ENCODE results near the gene UHRF2.
A peak's percentile ranks its signal among the peaks of the same experiment; 100 is the strongest.
"Not testable (repeated sequence)": the region's sequence is repeated elsewhere in the genome, so short reads cannot be mapped to it uniquely, and the experiment has no call there.

Gene UHRF2, protein sequence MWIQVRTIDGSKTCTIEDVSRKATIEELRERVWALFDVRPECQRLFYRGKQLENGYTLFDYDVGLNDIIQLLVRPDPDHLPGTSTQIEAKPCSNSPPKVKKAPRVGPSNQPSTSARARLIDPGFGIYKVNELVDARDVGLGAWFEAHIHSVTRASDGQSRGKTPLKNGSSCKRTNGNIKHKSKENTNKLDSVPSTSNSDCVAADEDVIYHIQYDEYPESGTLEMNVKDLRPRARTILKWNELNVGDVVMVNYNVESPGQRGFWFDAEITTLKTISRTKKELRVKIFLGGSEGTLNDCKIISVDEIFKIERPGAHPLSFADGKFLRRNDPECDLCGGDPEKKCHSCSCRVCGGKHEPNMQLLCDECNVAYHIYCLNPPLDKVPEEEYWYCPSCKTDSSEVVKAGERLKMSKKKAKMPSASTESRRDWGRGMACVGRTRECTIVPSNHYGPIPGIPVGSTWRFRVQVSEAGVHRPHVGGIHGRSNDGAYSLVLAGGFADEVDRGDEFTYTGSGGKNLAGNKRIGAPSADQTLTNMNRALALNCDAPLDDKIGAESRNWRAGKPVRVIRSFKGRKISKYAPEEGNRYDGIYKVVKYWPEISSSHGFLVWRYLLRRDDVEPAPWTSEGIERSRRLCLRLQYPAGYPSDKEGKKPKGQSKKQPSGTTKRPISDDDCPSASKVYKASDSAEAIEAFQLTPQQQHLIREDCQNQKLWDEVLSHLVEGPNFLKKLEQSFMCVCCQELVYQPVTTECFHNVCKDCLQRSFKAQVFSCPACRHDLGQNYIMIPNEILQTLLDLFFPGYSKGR

DNA sequence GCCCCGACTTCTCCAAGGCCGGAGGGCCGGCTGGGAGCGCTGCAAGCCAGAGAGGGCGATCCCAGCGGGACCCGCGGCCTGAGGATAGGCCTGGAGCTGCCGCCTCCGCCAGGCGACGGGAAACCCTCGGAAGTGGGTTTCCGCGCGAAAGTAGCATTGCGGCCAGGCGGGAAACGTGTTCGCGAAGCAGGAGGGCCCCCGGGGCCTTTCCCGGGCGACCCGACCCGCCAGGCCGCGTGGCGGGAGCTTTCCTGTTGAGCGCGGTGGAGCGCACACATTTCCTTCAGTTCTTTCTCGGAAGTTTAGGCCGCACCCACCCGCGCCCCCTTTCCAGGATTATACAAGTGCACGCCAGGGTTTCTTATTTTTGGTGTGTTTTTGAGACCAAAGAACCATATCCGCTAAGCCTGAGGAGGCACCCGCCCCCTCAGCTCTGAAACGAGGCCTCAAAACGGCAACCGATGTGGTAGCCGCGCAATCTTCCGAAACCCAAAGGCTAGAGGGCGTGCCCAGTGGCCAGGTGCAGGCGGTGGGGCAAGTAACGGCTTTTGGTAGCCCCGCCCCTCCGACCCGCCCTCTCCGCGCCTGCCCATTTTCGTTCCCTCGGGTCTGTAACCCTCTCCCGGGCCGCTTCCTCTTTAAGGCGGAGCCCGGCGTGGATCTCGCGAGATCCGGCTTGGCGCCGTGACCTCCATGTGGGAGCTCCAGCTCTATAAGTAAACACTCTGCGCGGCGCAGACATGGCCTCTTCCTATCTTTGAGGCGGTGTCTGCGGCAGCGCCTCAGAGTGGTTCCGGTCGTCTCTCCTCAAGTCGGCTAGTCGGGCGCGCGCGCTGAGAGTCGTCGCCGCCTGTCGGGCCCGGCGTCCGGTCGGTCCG, at the start of gene UHRF2:
Gene UHRF2 (plus strand): TSS at position 713 of the 878 bp plus-strand sequence. CDS start 292 bp downstream, outside the sequence.
- peak; percentile 99 to 100 (median 99) for DNase-seq (ENCODE audit: low read depth in 3 of 3)

DNA sequence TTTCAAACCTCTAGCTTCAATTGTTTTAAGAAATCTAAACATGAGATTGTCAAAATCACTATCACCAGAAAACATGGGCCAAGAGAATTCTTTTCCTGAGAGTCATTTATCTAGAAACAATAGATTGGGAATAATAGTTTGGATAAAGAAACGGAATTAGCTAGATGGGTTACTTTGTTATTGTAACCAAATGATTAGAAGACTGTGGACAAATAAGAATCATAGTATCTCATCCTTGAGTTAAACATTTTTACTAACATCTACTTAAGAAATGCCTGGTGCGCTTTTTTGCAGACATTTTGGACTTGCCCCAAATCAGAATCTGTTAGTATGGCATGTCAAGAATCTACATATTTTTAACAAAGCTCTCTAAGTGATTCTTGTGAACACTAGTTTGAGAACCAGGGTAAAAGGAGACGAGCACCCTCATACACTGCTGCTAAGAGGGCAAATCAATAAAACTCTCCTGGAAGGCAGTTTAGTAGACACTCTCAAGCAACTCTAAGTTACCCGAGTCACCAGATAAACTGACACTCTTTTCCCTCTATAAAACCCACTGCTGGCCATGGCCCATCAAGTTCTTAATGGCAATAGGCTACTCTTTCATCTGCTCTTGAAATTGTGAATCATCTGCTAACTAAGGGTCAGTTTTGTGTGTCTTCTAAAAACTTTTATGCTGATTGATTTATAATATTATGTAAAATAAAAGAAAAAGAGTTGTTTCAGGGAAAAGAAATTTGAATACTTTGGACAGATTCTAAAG, 45.7 kb upstream of the UHRF2 start:
- no peak for DNase-seq (ENCODE audit: low read depth in 3 of 3)

DNA sequence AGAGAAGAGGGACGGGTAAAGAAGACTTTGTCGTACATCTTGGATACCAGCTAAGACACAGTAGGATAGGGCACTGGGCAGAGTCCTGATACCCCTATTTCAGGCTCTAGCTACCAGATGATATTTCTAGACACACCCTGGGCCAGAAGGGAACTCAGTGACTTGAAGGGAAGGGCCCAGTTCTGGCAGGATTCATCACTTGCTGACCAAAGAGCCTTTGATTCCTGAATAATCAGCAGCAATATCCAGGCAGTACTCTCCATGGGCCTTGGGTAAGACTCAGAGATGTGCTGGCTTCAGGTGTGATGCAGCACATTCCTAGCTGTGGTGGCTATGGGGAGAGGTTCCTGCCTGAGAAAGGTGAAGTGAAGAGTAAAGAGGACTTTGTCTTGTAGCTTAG, 44.2 kb upstream of the UHRF2 start:
- no peak for DNase-seq (ENCODE audit: low read depth in 3 of 3)

DNA sequence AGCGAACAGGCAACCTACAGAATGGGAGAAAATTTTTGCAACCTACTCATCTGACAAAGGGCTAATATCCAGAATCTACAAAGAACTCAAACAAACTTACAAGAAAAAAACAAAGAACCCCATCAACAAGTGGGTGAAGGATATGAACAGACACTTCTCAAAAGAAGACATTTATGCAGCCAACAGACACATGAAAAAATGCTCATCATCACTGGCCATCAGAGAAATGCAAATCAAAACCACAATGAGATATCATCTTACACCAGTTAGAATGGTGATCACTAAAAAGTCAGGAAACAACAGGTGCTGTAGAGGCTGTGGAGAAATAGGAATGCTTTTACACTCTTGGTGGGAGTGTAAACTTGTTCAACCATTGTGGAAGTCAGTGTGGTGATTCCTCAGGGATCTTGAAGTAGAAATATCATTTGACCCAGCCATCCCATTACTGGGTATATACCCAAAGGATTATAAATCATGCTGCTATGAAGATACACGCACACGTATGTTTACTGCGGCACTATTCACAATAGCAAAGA, 31.5 kb upstream of the UHRF2 start:
- DNase-seq (ENCODE audit: low read depth in 3 of 3), result not testable (repeated sequence)

DNA sequence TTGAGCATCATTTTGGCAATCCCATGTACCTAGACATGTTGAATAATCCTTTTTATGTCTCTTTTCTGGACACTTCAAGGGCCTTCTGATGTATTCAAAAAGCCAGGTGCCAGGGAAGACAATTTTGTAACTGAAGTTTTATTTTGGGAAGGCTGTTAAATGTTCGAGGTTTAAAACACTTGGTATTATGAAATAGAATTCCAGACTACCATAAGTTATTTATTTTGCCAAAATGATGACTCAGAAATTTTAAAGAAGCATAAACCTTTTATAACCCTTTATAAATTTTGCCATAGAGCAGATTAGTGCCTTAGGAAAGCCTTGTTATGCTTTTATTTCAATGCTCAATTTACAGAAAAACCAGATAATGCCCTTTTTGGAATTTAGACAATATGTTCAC, 30.3 kb upstream of the UHRF2 start:
- DNase-seq (ENCODE audit: low read depth in 3 of 3), result no peak

DNA sequence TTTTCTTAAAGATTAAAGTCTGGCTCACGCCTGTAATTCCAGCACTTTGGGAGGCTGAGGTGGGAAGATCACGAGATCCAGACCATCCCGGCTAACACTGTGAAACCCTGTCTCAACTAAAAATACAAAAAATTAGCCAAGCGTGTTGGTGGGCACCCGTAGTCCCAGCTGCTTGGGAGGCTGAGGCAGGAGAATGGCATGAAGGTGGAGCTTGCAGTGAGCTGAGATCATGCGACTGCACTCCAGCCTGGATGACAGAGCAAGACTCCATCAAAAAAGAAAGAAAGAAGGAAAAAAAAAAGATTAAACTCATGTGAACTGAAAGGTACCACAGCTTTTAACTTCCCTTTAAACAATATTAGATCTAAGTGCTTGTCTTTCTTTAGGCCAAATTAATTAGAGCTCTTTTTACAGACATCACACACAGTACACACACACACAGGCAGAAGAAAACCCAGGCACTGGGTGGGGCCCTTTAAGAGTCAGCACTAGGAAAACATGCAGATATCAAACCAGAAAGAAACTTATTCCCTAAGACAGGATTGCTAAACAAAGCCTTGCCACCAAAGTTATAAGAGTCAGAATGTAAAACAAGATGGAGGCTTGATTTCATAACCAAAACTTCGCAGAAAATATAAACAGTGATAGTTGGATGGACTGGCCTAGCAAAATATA, 29.3 kb upstream of the UHRF2 start:
- no peak for DNase-seq (ENCODE audit: low read depth in 3 of 3)

DNA sequence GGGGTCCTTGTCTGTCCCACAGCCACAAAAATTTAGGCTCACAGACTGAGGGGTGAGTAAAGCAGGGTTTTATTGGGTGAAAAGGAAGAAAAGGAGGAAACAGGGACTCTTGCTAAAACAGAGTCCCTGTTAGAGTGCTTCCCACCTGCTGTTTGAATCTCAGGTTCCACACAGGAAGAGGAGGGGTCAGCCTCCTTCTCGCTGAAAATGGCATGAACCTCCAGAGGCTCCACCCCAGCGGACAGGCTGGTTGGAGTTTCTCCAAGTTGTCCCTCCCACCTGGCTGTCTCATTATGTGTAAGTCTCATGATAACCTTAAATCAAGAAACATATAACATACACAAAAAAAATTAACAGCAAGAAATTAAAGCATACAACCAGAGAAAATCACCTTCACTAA, 28.3 kb upstream of the UHRF2 start:
- DNase-seq (ENCODE audit: low read depth in 3 of 3), result no peak

DNA sequence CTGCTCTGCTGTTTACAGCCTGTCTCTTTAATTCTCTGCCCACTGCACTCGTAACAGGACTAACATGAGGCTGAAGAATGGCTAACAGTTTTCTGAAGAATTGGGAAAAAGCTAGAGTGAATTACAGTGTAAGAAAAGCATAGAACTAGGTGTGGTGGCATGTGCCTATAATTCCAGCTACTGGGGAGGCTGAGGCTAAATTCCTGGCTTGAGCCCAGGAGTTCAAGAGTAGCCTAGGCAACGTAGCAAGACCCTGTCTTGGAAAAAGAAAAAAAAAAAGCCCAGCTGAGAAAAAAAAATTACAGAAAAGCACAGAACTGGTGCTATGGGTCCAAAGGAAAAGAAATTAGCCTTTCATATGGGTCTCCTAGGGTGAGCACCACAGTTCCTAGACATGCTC, 13.9 kb upstream of the UHRF2 start:
- no peak for DNase-seq (ENCODE audit: low read depth in 3 of 3)

DNA sequence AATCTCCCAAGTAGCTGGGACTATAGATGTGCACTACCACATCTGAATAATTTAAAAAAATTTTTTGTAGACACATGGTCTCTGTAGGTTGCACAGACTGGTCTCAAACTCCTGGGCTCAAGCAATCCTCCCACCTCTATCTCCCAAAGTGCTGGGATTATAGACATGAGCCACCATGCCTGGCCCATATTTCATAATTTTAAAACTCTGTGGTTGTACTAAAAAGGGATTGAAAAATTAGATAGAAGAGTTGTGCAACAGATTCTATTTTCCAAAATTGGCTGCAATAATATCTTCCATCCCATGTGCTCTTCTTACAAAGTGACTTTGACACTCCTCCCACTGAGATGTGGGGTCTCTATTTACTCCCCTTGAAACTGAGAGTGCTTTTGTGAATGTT, 7.6 kb upstream of the UHRF2 start:
- no peak for DNase-seq (ENCODE audit: low read depth in 3 of 3)

DNA sequence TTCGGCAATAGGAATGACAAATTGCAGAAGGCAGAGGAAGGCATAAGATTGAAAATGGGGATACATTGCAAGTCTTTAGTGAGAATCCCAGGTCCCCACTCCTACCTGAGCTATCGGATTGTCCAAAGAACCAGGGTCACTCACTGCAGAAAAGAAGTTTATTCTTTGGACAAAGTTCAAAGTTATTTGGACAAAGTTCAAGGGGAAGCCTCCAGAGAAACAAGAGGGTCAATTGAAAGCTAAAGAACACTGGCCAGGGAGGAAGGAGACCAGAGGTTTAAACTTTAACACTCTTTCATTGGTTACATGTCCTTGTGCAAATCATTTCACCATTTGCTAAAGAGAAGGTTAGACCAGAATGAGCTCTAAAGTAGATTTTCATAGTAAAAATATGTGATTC, 5.2 kb upstream of the UHRF2 start:
- no peak for DNase-seq (ENCODE audit: low read depth in 3 of 3)

DNA sequence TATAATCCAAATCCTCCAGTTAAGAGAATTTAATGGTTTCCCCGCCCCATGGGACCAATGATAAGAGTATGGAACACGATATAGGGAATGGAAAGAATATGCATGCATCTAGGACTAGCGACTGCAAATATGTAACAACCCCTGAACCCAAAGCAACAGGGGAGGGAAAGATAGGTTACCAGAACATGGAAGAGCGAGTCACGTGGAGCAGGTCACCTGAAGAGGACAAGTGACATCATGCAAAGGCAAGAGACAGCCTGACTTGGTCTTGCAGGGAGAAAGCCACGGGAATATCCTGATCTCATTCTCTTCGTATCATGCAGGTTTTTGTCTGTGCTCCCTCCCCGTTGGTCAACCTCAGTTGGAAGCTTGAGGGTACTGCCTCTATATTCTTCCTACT, 4.7 kb upstream of the UHRF2 start:
- no peak for DNase-seq (ENCODE audit: low read depth in 3 of 3)

DNA sequence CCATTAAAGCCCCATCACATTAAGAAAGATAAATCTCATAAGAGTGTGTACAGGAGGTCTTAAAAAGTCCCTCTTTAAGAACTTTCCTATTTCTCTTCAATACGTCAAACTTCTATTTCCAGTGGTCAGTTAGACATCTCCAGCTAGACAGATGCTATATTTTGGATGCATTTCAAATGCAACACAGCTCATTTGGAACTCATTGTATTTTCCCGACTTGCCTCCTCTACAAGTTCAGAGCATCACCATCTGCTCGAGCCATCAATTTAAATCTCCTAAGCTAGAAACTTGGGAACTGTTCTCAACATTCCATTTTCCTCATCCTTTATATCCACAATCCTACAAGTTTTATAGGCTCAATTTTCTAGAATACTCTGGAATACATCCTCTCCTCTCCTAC, 3.2 kb upstream of the UHRF2 start:
- no peak for DNase-seq (ENCODE audit: low read depth in 3 of 3)

DNA sequence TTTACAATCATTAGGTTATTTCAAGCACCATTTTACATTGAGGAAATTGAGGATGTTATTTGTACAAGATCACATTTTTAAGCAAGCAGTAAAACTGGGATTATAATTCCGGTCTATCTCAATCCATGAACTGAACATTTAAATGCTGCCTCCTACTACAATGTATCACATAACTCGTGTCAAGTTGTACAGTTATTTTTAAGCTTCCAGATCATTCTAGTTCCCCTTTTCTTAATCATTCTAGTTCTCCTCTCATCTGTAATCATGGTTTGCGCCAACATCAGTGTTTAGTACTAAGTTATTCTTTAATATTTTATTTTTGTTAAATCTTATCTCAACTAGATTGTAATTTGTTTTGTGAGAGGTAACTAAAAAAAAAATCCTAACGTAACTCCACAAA, 2.4 kb upstream of the UHRF2 start:
- no peak for DNase-seq (ENCODE audit: low read depth in 3 of 3)

DNA sequence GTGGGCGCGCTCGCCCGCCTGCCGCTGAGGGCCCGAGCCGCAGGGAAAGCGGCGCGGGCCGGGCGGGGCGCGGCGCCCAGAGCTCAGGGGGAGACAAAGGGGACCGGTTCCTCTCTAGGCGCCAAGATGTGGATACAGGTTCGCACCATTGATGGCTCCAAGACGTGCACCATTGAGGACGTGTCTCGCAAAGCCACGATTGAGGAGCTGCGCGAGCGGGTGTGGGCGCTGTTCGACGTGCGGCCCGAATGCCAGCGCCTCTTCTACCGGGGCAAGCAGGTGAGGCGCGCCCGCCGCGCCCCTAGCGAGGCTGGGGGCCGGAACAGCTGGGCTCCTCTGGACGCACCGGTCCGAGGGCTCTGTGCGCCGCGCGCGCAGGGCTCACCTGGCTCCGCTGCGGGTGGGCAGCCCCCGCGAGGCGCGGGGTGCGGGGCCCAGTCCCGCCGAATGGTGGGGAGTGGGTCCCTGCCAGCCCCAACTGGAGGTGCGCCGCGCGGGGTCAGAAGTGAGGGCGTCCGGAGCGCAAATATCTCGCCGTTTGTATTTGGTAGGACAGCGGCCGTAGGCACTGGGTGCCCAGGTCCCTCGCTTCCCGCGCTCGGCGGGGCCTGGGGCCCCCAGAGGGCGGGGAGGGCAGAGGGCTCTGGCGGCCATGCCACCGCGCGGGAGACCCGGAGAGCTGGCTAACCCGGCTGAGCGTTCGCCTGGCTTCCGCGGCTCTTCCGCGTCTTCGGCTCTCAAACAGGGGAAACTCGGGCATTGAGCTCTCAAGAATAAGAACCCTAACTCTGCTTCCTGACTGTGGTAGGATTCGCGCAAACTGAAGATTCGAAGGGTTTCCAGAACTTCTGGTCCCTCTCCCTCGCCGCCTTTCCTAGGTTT, 607 bp downstream of the UHRF2 start:
- DNase-seq (ENCODE audit: low read depth in 3 of 3), result peak in 2 of 3 donors; percentile 12 to 27

DNA sequence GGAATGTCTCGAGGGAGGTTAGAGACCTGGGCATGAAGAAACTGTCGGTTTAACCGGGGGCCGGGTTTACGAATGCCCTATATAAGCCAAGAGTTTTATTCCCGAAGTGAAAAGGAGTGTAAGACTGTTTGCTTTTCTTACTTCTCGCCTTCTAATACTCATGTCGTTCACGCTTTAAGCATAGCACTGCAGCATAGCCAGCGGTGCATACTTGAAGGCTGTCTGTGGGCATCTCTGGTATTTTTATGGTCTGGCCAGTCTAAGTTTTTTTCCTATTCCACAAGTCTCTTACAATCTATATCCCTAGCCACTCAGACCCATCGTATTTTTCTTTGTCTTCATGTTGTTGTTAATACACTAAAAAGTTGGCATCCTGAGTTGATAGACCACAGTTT, 1.2 kb downstream of the UHRF2 start:
- DNase-seq (ENCODE audit: low read depth in 3 of 3), result no peak

DNA sequence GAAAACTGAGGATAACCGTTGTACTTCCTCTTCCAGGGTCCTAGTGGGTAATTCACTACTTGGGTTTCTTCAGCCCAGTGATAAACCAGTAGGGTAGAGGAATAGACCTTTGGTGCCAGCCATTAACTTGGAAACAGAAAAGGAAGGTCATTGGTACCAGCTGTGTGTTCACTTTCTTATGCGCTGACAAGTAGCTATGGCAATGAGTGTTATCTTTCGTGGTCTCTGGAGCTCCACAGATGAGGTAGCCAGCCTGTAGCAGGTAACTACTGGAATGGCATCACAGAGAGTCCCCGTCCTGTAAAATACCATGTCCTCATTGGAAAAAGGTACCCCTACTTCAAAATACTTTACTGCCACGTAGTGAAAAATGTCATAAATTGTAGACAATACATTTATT, 2.3 kb downstream of the UHRF2 start:
- no peak for DNase-seq (ENCODE audit: low read depth in 3 of 3)

DNA sequence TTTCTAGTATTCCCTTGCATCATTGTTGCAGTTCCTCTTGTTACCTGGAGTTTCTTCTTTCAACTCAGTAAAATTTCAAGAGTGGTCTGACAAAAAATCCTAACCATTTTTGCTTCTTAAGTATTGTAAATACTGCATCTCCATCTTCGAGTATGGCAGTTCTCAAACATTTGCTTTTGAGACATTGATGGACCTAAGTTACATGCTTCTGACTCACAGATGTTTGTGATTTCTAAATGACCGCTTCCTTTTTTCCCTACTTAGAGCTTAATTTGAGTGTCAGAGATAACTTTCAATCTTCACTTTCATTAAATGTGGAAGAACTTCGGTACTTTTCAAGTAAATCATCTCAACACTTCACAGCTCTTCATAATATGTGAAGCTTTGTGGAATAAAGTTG, 4.2 kb downstream of the UHRF2 start:
- DNase-seq (ENCODE audit: low read depth in 3 of 3), result no peak

DNA sequence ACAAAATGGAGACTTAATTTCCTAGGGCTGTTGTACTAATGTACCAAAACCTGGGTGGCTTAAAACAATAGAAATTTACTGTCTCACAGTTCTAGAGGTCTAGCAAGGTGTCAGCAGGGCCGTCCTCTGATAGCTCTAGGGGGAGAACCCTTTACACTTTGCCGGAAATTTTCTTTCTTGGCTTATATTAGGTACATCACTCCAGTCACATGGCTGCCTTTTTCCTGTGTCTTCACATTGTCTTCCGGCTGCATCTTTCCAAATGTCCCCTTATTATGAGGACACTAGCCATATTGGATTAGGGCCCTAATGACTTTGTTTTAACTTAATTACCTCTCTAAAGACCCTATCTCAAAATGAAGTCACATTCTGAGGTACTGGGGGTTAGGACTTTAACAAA, 5.8 kb downstream of the UHRF2 start:
- DNase-seq (ENCODE audit: low read depth in 3 of 3), result no peak

DNA sequence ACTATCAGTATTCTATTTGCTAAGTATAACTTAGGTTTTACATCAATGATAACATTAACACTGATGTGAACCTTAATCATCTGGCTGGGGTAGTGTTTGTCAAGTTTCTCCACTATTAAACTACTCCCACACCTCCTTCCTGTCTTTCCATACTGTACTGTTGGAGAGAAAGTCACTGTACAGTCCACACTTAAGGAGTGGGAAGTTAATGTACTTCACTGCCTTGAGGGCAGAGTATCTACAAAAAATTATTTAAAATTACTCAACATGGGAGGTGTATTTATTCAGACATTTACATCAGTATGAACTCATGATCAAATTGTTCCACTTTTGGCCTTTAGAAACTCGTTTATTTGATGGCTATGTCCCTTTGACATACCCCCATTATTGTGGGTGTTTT, 11.9 kb downstream of the UHRF2 start:
- DNase-seq (ENCODE audit: low read depth in 3 of 3), result no peak

DNA sequence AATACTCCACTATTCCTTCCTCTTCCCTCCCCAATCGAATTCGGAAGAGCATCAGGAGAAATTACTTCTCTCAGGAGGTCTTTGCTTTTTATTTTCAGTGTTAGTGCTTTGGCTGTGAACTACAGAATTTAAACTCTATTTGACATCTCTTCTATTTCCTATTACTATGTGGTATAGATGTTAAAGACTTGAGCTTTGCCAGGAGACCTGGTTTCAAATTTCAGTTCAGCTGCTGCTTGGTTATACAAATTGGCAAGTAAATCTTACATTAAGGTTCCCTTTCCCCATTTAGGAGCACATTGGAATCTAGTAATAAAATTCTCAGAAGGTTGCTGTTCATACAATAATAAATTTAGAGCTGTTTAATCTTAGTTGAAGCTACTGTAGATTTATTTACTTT, 13.1 kb downstream of the UHRF2 start:
- DNase-seq (ENCODE audit: low read depth in 3 of 3), result no peak
